NCI-H1092 treated with DMSO at 0.1 percent for 48 hours (cell line): ENCODE results near the gene NRBP1.

Experiments
- DNase-seq: peaks from one replicate; lab custom pipeline; 2025; lab: John Stamatoyannopoulos, UW

NRBP1 gene

DNA sequence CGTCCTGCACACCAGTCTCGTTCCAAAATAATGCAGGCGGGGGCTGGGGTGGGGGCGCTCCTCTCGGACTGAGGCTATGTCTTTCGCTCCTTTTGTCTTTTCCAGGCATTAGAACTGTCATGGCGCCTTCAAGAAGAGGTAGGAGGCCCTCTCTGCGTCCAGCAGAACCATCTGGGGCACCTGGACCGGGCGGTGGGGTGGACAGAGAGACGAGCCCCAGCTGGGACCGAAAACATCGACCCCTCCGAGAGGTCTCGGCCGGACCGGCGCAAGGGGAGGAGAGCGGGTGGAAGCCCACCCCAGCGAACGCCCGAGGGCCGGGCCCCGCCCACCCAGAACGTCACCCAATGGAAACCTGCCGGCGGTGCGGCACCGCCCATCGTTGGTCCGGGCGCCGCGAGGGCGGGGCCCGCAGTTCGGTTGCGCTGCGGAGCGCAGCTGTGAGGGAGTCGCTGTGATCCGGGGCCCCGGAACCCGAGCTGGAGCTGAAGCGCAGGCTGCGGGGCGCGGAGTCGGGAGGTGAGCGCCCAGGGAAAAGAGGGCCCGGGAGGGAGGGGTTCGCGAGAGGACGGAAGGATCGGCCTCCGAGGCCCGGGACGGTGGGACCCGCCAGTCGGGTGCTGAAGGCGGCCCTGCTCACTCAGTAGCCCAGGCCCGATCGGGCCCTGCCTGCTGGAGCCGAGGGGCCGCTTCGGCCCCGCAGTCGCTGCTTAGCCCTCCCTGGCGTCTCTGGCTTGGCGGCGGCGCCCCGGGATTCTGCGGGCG lies at the start of gene NRBP1:
TSS of gene NRBP1 (plus strand) at position 419 of the 765 bp plus-strand sequence. CDS start 4,643 bp downstream, outside the sequence.
- peak; percentile 84 for DNase-seq

DNA sequence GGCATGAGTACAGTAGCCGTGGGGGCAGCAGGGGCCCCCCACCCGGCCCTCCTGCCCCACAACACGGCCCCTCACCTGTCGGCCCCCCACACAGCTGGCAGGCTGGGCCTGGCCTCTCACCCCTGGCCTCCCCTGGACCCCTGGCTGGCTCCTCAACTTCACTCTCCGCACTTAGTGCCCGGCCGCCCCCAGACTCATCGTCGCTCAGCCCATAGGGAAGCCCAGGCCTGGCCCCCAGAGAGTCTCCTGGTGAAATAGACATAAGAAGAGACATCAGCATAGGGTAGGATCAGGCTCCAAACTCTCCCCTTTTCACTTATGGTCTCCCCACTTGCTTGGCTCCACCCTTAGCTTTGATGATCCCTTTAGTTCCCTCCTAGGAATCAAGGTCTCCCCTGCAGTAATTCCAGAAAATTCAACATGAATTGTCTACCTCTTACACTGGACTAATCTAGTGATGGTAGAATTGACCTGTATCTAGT lies 49.6 kb upstream of the NRBP1 start:
- no peak for DNase-seq

DNA sequence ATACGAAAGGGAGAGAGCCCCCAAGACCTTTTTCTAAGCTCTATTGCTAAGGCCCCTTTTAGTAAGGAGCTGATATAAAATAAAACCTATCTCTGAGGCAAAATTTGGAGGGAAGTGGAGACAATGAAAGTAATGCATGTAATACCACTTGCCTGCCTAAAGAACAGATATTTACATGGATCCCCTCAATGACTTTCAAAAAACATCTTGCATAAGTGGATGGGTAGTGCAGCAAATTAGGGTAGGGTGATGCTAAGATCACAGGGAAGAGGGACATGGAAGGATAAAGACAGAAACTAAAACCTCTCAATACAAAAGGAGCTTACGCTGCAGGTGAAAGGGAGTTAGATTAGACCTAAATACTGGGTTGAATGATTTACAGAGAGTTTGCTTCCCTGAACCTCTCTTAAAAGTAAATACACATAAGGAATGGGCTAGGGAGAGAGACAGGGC lies 49.0 kb upstream of the NRBP1 start:
- no peak for DNase-seq

DNA sequence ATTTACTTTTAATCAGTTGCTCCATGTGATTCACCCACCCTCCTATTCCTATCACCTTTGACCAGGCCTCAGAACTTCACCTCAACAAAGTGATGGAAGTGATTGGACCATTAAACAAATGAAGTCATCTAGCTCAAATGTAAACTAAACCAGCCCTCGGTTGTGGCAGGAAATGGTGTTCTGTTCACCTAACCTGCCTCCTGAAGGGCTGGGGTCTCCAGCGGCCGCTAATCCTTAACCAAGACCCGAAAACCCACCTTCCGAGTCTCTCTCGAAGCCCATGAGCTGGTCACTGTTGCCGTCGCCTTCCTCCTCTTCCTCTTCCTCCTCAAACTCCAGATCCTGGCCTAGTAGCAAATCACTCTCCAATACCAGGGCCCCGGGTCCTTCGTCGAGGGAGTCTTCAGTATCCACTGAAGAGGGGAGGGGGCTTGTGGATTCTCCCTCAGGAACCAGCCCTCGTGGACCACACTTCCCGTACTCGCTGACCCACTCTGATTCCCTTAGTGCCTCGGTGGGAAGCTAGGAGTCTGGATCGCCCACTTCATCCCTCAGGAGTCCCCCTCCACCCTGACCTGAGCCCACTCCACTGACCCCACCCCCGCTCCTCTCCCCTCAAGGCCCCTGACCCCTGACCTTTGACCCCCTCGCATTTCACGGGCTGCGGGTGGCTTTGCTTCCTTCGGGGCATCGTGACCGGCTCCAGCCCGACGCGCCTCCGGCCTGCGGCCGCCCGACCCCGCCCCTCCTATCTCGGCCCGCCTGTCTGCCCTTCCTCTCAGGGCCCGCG lies 48.4 kb upstream of the NRBP1 start:
- peak; percentile 30 for DNase-seq

DNA sequence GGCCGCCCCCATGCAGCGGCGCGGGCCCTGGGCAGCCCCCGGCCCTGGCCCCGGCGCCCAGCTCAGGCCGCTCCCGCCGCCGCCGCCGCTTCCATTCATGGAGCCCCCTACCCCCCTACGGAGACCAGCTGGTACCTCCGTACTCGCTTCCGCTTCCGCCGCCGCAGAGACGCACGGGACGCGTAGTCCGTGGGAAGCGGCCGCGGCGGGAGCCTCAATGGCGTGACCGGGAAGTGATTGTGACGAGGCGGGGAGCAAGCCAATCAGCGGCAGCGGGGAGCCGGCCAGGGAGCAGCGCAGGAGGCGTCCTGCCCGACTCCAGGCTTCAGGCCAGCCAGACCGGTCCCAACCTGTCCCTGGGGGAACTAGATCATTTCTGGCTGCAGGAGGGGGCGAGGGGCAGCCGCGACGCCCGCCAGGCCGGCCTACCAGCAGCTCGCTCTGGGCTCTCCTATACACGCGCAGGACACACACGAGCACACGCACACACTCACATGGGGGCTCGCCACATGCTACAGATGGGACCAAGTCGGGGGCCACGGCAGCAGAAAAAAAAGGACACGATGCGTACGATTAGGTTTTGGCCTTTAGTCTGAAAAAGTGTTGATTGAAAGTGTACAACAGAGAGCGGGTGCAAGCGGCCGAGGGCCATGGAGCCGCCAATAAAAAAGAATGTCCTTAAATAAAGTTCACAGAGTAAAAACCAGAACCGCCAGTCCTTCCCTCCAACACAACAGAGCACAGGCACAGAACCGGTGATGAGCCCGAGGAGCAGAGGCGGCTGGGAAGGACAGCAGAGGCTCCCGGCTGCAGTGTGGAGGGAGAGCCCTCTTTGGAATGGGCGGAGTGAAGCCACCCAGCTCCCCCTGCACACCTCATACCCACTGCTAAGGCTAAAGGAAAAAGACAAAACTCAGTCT lies 47.5 kb upstream of the NRBP1 start, which contains the start of gene ZNF513:
TSS of gene ZNF513 (minus strand) at position 109 of the 920 bp plus-strand sequence. CDS start 208 bp downstream, outside the sequence.
- DNase-seq: peak; percentile 87

DNA sequence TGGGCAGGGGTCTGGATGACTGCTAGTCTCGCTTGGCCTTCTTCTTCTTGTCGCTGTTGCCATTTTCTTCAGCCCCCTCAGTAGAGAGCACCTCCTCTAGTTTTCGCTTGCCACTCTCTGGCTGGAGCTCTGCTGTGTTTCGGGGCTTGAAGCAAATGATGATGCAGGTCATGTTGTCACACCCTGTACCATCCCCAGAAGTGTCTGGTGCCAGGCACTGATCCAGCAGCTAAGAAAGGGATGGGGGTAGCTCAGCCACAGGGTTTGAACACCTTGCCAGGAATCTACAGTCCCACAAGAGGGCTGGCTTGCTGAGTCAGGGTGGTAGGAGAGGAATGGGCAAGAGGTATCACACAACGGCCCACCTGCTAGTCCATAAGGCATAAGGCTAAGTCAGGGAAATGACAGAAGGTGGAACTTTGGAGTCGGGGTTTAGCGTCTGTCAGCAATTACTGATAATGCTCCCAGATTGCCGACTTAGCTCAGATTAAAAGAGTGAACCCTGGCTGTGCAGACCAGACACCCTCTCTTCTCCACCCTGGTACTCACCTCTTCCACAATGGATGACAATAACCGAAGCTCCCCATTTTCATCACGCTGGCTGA lies 46.8 kb upstream of the NRBP1 start:
- DNase-seq: no peak

DNA sequence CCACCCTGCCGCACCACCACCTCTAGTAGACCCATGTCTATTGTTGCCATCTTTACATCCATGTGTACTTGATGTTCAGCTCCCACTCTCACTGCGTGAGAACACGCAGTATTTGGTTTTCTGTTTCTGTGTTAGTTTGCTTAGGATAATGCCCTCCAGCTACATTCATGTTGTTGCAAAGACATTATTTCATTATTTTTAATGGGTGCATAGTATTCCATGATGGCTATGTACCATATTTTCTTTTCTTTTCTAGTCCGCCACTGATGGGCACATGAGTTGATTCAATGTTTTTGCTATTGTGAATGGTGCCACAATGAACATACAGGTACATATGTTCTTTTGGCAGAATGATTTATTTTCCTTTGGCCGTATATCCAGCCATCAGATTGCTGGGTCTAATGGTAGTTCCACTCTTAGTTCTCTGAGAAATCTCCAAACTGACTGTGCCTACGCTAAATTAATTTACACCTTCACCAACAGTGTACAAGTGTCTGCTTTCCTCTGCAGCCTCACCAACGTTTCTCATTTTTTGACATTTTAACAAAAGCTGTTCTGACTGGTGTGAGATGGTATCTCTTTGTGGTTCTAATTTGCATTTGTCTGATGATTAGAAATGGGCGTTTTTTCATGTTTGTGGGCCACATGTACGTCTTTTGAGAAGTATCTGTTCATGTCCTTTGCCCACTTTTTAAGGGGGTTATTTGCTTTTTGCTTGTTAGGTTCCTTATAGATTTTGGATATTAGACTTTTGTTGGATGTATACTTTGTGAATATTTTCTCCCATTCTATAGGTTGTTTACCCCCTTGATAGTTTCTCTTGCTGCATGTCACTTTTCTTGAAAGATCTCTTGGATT lies 37.4 kb upstream of the NRBP1 start:
- no peak for DNase-seq

DNA sequence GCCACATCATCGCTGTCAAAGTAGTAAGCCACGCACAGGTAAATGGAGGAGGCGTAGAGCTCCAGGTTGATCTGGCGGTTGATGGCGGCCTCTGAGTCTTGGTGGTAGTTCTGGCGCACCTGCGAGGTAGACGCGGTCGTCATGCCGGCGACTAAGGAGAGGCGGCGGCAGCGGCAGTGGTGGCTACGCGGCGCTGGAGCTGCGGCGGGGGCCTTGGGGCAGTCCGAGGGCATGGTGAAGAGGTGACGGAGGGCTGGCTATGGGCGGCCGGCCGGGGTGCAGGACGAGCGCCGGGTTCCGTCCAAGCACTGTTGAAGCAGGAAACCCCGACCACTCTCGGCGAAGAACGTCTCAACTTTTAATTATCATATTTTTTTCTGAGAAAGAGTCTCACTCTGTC lies 35.2 kb upstream of the NRBP1 start:
- no peak for DNase-seq

DNA sequence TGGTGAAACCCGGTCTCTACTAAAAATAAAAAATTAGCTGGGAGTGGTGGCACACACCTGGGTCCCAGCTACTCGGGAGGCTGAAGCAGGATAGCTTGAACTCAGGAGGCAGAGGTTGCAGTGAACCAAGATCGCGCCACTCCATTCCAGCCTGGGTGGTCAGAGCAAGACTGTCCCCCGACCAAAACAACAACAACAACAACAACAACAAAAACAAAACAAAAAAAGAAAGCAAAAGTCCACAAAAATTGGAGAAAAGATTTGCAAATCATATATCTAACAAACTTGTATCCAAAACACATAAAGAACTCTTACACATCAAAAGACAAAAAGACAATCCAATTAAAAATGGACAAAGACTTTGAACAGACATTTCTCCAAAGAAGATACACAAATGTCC lies 29.5 kb upstream of the NRBP1 start:
- DNase-seq: no peak

DNA sequence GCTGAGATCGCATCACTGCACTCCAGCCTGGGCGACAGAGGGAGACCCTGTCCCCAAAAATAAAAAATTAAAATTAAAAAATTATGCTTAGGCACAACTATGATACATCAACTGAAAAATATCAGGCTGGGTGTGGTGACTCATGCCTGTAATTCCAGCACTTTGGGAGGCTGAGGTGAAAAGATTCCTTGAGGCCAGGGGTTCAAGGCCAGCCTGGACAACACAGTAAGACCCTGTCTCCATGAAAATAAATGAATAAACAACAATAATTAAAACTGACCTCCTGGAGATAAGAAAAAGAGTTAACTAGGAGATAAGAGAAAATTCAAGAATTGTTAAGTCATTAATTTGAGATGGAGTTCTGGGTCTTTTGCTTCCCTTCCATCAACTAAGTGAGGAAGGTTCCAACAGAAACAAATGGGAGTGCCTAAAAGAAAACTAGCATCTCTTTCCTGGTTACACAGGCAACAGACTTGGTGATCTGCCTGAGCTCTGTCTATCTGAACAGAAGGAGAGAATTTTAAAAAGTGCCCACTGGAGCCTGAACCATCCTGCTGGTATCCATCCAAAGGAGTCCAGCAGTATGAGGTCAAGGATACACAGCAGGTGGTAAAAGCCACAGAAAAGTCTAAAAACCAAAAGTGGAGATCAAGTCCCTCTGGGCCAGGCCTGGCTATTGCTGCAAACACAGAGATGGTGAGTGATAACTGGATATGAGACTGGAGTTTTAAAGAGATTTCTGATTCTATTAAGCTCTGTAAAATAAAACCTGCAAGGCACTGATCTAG lies 27.9 kb upstream of the NRBP1 start:
- DNase-seq: no peak

DNA sequence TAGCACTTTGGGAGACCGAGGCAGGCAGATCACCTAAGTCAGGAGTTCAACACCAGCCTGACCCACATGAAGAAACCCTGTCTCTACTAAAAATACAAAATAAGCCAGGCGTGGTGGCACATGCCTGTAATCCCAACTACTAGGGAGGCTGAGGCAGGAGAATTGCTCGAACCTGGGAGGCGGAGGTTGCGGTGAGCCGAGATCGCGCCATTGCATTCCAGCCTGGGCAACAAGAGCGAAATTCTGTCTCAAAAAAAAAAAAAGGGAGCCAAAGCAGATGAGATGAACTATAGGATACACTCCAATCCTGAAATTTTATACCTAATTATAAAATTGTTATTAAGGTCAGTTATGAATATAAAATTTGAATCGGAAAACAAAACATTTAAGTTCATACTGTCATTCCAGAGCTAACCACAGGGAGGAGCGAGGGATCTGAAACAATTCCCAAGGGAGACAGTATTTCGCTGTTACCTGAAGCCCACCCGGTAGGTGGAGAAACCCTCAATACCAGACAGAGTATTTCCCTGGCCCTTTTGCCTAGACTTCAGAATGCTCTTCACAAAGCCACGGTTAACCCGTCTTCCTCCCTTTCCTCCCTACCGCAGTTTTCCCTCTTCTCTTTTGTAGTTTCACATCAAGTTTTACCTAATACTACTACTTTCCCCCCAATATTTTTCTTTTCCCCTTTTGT lies 20.5 kb upstream of the NRBP1 start:
- peak; percentile 66 for DNase-seq

DNA sequence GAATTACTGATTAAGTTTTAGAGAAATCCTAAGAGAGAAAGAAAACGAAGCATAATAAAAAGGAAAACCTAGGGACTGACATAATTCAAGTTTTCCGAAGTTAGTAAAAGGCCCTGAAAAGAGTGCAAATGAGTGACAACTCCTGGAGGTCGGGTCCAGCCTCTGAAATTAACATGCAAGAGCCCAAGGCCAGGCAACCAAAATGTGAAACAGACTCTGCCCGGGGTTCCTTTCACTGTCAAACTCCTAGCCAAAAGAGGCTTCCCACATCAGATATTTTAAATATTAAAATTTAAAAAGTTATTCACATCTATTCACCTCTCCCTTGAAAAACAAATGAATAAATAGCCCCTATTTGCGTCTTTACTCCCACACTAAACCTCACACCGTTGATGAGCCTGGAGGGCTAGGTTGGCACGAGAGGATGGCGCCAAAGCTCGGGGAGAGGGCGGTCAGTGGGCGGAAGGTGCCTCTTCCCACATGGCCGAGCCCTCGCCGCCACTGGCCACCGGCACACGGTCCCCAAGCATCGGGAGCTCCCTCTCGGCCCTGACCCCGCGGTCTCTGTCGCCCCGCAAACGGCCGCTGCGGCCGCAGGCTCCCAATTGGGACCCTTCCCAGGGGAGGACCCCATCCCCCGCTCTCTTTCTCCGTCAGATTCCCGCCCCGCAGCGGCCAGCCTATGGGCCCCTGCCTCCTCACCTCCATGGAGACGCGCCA lies 19.7 kb upstream of the NRBP1 start:
- peak; percentile 18 for DNase-seq

DNA sequence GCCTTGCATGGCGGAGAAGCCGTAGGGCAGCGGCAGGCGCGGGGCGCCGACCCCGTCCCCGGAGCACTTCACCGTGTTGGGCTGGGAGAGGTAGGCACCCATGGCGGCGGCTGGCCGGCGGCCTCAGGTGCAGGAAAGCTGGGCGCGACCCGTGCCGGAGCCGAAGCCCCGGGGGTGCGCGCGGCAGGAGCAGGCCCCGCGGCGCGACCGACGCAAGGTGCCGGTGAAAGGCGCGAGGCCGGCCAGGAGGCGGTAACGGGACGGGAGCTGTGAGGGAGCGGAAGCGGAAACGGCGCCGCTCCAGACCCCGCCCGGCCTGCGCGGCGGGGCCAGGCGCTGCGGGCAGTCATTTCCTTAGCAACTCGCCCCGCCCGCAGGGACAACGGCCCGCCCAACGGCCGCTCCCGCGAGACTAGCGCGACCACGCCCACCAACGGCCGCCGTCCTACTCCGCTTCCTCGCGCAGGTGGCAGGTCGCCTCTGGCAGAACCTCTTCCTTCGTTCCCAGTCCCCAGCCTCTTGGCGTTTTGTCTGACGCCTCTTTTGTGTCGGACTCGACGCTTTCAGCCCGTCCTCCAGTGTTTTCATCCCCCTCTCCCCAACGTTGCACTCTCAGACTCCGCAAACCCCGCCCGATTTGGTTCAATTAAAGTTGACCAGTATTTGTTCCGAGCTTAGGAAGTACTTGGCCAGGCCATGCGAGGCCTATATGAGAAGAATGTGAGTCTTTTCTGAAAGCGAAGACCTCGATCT lies 18.9 kb upstream of the NRBP1 start, which contains the start of gene PPM1G:
TSS of gene PPM1G (minus strand) at position 271 of the 753 bp plus-strand sequence. CDS start at position 102, 169 bp downstream.
- peak; percentile 88 for DNase-seq

DNA sequence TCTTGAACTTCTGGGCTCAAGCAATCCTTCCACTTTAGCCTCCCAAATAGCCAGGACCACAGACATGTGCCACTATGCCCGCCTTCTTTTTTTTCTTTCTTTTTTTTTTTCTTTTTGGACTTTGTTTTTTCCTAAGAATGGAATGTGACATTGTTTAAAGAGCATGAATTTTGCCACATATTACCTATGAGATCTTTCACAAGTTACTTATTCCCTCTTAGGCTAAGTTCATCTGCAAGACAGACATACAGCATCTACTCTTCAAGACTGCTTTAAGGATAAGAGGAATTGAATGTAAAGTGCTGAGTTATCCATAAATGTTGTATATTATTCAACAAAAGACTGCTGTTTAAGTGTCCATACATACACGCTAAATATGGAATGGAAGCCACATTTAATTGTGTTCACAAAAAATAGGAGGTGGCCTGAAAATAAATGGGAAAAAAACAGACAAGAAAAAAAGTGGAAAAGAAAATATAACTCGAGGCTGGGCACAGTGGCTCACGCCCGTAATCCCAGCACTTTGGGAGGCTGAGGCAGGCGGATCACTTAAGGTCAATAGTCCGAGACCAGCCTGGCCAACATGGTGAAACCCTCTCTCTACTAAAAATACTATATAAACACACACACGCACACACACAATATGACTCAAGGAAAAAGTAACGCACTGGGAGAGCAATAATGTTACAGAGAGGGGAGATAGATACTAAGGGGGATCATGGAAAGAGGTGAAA lies 15.8 kb upstream of the NRBP1 start:
- DNase-seq: no peak

DNA sequence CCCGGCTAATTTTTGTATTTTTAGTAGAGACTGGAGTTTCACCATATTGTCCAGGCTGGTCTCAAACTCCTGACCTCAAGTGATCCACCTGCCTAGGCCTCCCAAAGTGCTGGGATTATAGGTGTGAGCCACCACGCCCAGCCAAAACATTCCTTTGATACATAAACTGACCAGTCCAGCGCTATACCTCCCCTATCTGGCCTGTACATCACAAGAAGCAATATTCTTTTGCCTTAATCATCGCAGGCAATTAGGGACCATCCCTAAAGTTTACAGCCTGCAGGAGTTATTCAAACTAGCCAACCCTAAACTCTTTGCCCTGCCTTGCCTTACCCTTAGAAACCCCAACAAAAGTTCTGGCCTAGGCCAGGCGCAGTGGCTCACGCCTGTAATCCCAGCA lies 12.3 kb upstream of the NRBP1 start:
- DNase-seq: no peak

DNA sequence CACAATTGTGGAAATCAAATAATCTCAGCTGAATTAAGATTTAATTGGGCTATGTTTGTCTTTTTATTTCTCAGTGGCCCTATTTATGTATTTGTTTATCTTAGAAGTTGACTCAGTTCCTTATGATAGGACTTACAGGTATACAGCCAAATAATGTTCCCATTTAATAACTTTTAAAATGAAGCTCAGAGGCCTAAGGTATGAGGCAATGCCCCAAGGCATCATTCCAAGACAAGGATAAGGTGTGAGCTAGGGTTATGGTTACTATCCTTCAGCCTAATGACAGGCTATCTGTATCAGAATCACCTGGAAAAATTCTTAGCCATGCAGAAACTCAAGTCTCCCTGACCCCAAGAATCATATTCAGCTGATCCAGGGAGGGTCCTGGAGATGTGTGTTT lies 7.4 kb upstream of the NRBP1 start:
- no peak for DNase-seq
